Fibroblast of skin of left biceps (primary cell): ENCODE data around the gene MED13L.
"Not testable (repeated sequence)": the region's sequence is repeated elsewhere in the genome, so short reads cannot be mapped to it uniquely, and the experiment has no call there.

ENCODE experiments used
- DNase-seq, 2 experiments: peaks; one replicate each; pipeline ENCODE4 v3.0.0-alpha.2; 2013; ENCODE audit warnings: low read depth in 2 of 2

The MED13L gene

GRCh38 chr12:116131987-116132386, 145.5 kb downstream of the MED13L start:
- not testable (repeated sequence) for DNase-seq

GRCh38 chr12:116131176-116131575, 146.3 kb downstream of the MED13L start:
- DNase-seq, result no peak

- peak; percentile 56 to 58 for DNase-seq
Measured at GRCh38 chr12:116130431-116130830, 147.1 kb downstream of the MED13L start.

- no peak for DNase-seq
Measured at GRCh38 chr12:116128779-116129178, 148.7 kb downstream of the MED13L start.

GRCh38 chr12:116127859-116128258, 149.6 kb downstream of the MED13L start:
- no peak for DNase-seq

GRCh38 chr12:116126610-116127009, 150.9 kb downstream of the MED13L start:
- DNase-seq, result no peak

- no peak for DNase-seq
Measured at GRCh38 chr12:116125956-116126566, 151.4 kb downstream of the MED13L start.

GRCh38 chr12:116125084-116125483, 152.4 kb downstream of the MED13L start:
- DNase-seq, result no peak

- DNase-seq, result no peak
Measured at GRCh38 chr12:116123451-116124258, 153.8 kb downstream of the MED13L start.

- no peak for DNase-seq
Measured at GRCh38 chr12:116122628-116123027, 154.9 kb downstream of the MED13L start.

- no peak for DNase-seq
Measured at GRCh38 chr12:116121453-116121871, 156.0 kb downstream of the MED13L start.

GRCh38 chr12:116116650-116117424, 160.7 kb downstream of the MED13L start:
- DNase-seq, result no peak

- no peak for DNase-seq
Measured at GRCh38 chr12:116113398-116114130, 163.9 kb downstream of the MED13L start.

- no peak for DNase-seq
Measured at GRCh38 chr12:116106870-116107269, 170.6 kb downstream of the MED13L start.

- DNase-seq, result no peak
Measured at GRCh38 chr12:116104167-116104767, 173.2 kb downstream of the MED13L start.

GRCh38 chr12:116101991-116102390, 175.5 kb downstream of the MED13L start:
- DNase-seq, result no peak

- no peak for DNase-seq
Measured at GRCh38 chr12:116099652-116100432, 177.7 kb downstream of the MED13L start.

- DNase-seq, result no peak
Measured at GRCh38 chr12:116096874-116097273, 180.6 kb downstream of the MED13L start.

- no peak for DNase-seq
Measured at GRCh38 chr12:116094475-116094874, 183.0 kb downstream of the MED13L start.

GRCh38 chr12:116093915-116094314, 183.6 kb downstream of the MED13L start:
- DNase-seq, result no peak

GRCh38 chr12:116092776-116093175, 184.7 kb downstream of the MED13L start:
- no peak for DNase-seq
